A549 (cell line): Measurements from ENCODE around the gene MMP15. TPM values are rescaled to one million over a fixed set of nuclear protein-coding genes. Genes with fewer than 3 reads are reported as not detected.

Source experiments
- ATAC-seq, 2 experiments: fragments of 200-7000 bp in 1 of 2; fragments of >200 bp in 1 of 2; cut with Nextera tagmentation in 1 of 2; cut with Tn5 transposase in 1 of 2; 3 replicates each; pipeline versions ENCODE4 v1.8.0 to v1.9.1; 2018 to 2020; ENCODE audit warnings: mild to moderate bottlenecking in 1 of 2, moderate library complexity in 1 of 2
- CTCF ChIA-PET: fragments of 300-600 bp; sonication (Branson Sonifier 250); formaldehyde crosslinking; extraction: SDS; loops from one replicate; lab custom pipeline; 2021; ENCODE audit warnings: antibody characterized with exemption, inconsistent platforms; lab: Yijun Ruan, JAX
- POLR2A ChIA-PET: fragments of 350-600 bp; formaldehyde crosslinking; extraction: SDS; loops from one replicate; lab custom pipeline; 2021; ENCODE audit warnings: antibody characterized with exemption, inconsistent platforms; lab: Yijun Ruan, JAX
- DNase-seq, 2 experiments: peaks; one replicate each; pipeline versions ENCODE4 v3.0.0 to v3.0.0-alpha.2; 2011 to 2016; ENCODE audit warnings: low read depth in 1 of 2, low spot score in 1 of 2
- FAIRE-seq: peaks from 2 replicates; lab custom pipeline; 2011; peaks lifted over from hg19 to GRCh38; lab: Jason Lieb, UNC
- H3K27ac ChIP-seq, 2 experiments: fragments of >200 bp; sonication (Bioruptor Twin); formaldehyde crosslinking; 3 replicates each; pipeline ENCODE4 v1.5.1; 2016 to 2017
- H3K4me1 ChIP-seq: fragments of >200 bp; sonication (Bioruptor Twin); formaldehyde crosslinking; 3 replicates; pipeline ENCODE4 v1.6.1; 2016
- H3K4me2 ChIP-seq: fragments of >200 bp; sonication (Bioruptor Twin); formaldehyde crosslinking; 3 replicates; pipeline ENCODE4 v1.6.1; 2016
- H3K4me3 ChIP-seq: fragments of >200 bp; sonication (Bioruptor Twin); formaldehyde crosslinking; 3 replicates; pipeline ENCODE4 v1.5.1; 2016
- H3K9me3 ChIP-seq: fragments of >200 bp; sonication (Bioruptor Twin); formaldehyde crosslinking; 3 replicates; pipeline ENCODE4 v1.6.1; 2016
- CBX8 ChIP-seq: fragments of 200-600 bp; sonication (generic); IDR thresholded peaks from 2 replicates; pipeline ENCODE4 v1.6.1; 2016
- CHD2 ChIP-seq: fragments of 150-350 bp; IDR thresholded peaks from 2 replicates; pipeline ENCODE4 v1.6.1; 2014; ENCODE audit warnings: low read length; ENCODE audit not compliant: partially characterized antibody
- EHF ChIP-seq: fragments of 250-450 bp; sonication (Bioruptor Pico); IDR thresholded peaks from 2 replicates; pipeline ENCODE4 v1.5.0; 2020; ENCODE audit warnings: mild to moderate bottlenecking
- ESRRA ChIP-seq: fragments of 150-350 bp; IDR thresholded peaks from 2 replicates; pipeline ENCODE4 v1.6.1; 2014; ENCODE audit warnings: mild to moderate bottlenecking, low read length, borderline replicate concordance
- FOSB ChIP-seq: fragments of 250-450 bp; sonication (Bioruptor Pico); IDR thresholded peaks from 2 replicates; pipeline ENCODE4 v1.5.0; 2020; ENCODE audit warnings: mild to moderate bottlenecking, moderate library complexity
- FOSL2 ChIP-seq, 2 experiments: fragments of 450-650 bp in 1 of 2; fragments of >200 bp in 1 of 2; sonication (Bioruptor Twin) in 1 of 2; formaldehyde crosslinking; IDR thresholded peaks; 2 replicates each; pipeline versions ENCODE4 v1.5.0 to v1.6.1; 2016 to 2020; ENCODE audit warnings: mild to moderate bottlenecking in 1 of 2, moderate library complexity in 1 of 2
- HEYL ChIP-seq: fragments of 250-450 bp; sonication (Bioruptor Pico); IDR thresholded peaks from 2 replicates; pipeline ENCODE4 v1.8.0; 2021; ENCODE audit warnings: mild to moderate bottlenecking, moderate library complexity
- HMGXB4 ChIP-seq: fragments of 250-450 bp; sonication (Bioruptor Pico); IDR thresholded peaks from 2 replicates; pipeline ENCODE4 v1.5.0; 2021; ENCODE audit warnings: mild to moderate bottlenecking, moderate library complexity, borderline replicate concordance
- HOXB5 ChIP-seq: fragments of 250-450 bp; sonication (Bioruptor Pico); IDR thresholded peaks from 2 replicates; pipeline ENCODE4 v1.5.0; 2020; ENCODE audit warnings: mild to moderate bottlenecking, moderate library complexity
- MAZ ChIP-seq: fragments of 150-350 bp; IDR thresholded peaks from 2 replicates; pipeline ENCODE4 v1.6.1; 2014; ENCODE audit warnings: antibody characterized with exemption, low read depth, low read length, borderline replicate concordance
- NPAS2 ChIP-seq: fragments of 250-450 bp; sonication (Bioruptor Pico); IDR thresholded peaks from 2 replicates; pipeline ENCODE4 v1.8.0; 2022; ENCODE audit warnings: mild to moderate bottlenecking, moderate library complexity, borderline replicate concordance
- NR3C1 ChIP-seq: fragments of >200 bp; sonication (Bioruptor Twin); formaldehyde crosslinking; IDR thresholded peaks from 3 replicates; pipeline ENCODE4 v1.6.1; 2017
- PBX3 ChIP-seq: IDR thresholded peaks from 2 replicates; pipeline ENCODE4 v1.6.1; 2012
- POLR2A ChIP-seq: IDR thresholded peaks from 2 replicates; pipeline ENCODE4 v1.6.1; 2012; ENCODE audit warnings: mild to moderate bottlenecking, low read length
- POLR2AphosphoS2 ChIP-seq: conservative IDR thresholded peaks from 2 replicates; pipeline ENCODE4 v1.6.1; 2012; ENCODE audit warnings: low read length, improper control_type of control experiment, inconsistent platforms
- RCOR1 ChIP-seq: fragments of 150-350 bp; IDR thresholded peaks from 2 replicates; pipeline ENCODE4 v1.6.1; 2014; ENCODE audit warnings: antibody characterized with exemption, low read length, low read depth
- RNF2 ChIP-seq: fragments of 200-600 bp; sonication (generic); IDR thresholded peaks from 2 replicates; pipeline ENCODE4 v1.6.1; 2016; ENCODE audit warnings: low read depth, mild to moderate bottlenecking, antibody characterized with exemption, moderate library complexity, borderline replicate concordance
- TP53 ChIP-seq: fragments of 250-450 bp; sonication (Bioruptor Pico); IDR thresholded peaks from 2 replicates; pipeline ENCODE4 v1.5.0; 2021; ENCODE audit warnings: mild to moderate bottlenecking, moderate library complexity
- ZFP36 ChIP-seq: fragments of 450-650 bp; IDR thresholded peaks from 2 replicates; pipeline ENCODE4 v1.6.1; 2014; ENCODE audit warnings: borderline replicate concordance; ENCODE audit not compliant: partially characterized antibody
- WGBS: methylation state at CpG from one replicate; pipeline ENCODE4 v1.1.6; 2017; ENCODE audit errors: missing lambda C conversion rate; 5-methylcytosine and 5-hydroxymethylcytosine counted together
- polyA plus RNA-seq, 4 experiments: library from polyadenylated mRNA; depleted of rRNA in 3 of 4; stranded (reverse); fragments of >200 nt; fragmentation: RNase III in 1 of 4; extraction: RNeasy Plus Mini Kit Qiagen cat#74134 plus additional on column Dnase treatment in 1 of 4; gene quantifications; 2 replicates in 3 of 4; 3 replicates in 1 of 4; pipeline ENCODE4 v1.2.3, GENCODE V29; 2011 to 2017
- TF ChIP-seq, protein P1 (sequence below): fragments of >200 bp; sonication (Bioruptor Twin); formaldehyde crosslinking; IDR thresholded peaks from 3 replicates; pipeline ENCODE4 v1.5.1; 2016

MMP15 gene
- polyA plus RNA-seq, 2 of the 4 experiments (the other 2 are of a cell fraction): 4.3 to 11.2 TPM

DNA sequence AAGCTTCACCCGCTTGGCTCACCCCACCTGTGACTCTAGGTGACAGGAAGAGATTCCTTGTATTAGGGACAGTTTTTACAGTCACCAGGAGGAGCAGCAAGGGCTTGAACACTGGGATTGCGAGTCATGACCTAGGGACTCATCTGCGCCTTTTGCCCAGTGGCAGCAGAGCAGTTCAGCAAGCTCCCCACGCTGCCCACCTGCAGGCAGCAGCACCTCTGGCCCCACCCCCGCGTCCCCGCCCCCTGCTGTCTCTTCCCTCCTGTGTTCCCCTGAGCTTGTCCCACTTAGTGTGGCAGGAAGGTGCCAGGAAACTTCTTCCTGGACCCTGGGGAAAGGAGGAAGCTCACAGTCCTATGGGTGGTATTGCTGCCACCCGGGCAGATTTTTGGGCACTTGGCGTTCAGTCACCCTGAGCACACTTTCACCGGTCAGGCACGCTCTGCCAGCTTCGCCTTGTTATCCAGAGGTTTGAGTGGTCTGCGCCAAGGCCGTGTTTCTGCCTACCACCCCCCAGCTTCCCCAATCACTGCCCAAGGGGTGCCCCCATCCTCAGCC, 8.7 kb downstream of the MMP15 start:
- H3K27ac ChIP-seq: no peak overlapping the region
- no peak for FAIRE-seq
- POLR2A ChIA-PET: no interaction called here
- 79% methylated on average over 11 of the region's 14 CpGs for WGBS
- no peak overlapping the region for H3K4me2 ChIP-seq
- no peaks in the 10 kb centered on the region for H3K9me3 ChIP-seq
- H3K4me3 ChIP-seq: no peak overlapping the region
- no peak for DNase-seq
- TF ChIP-seq RNF2 (no peak), ESRRA (no peak), NR3C1 (no peak), POLR2AphosphoS2 (no peak)
- CTCF ChIA-PET: interaction anchor here (1.1 to 3.3 kb wide), 5 partner anchors 10 to 458 kb away, joined by 3 to 20 read pairs (median 4); no protein-coding TSS in a partner anchor
- peaks cover 5% of the 10 kb centered on the region; the same call in 2 of the 3 replicates for H3K4me1 ChIP-seq
- ATAC-seq: no peak

GRCh38 chr16:58034774-58035173, 9.2 kb downstream of the MMP15 start:
- ATAC-seq: no peak
- no peak for DNase-seq
- H3K9me3 ChIP-seq: no peaks in the 10 kb centered on the region
- FAIRE-seq: no peak
- 91% methylated on average over 10 of the region's 11 CpGs for WGBS
- no peak overlapping the region for H3K4me3 ChIP-seq
- CTCF ChIA-PET: interaction anchor here (1.1 to 3.3 kb wide), 3 partner anchors 11 to 87 kb away, joined by 3 to 20 read pairs (median 3); no protein-coding TSS in a partner anchor
- H3K4me1 ChIP-seq: peaks cover 5% of the 10 kb centered on the region; the same call in 2 of the 3 replicates
- H3K27ac ChIP-seq: no peak overlapping the region
- no peak overlapping the region for H3K4me2 ChIP-seq
- no peak for TF ChIP-seq FOSL2 (IDR thresholded peaks at IDR 0.05)
- TF ChIP-seq FOSL2 (CRISPR knock-in tag; IDR thresholded peaks at IDR 0.05): no peak
- no peak for TF ChIP-seq NPAS2 (CRISPR knock-in tag)
- TF ChIP-seq EHF: no peak
- TF ChIP-seq HEYL: no peak
- TF ChIP-seq MAZ: no peak
- no peak for TF ChIP-seq HMGXB4 (CRISPR knock-in tag)
- no peak for TF ChIP-seq NR3C1
- TF ChIP-seq TP53 (CRISPR knock-in tag): no peak
- no peak for TF ChIP-seq CHD2
- no peak for TF ChIP-seq RCOR1
- TF ChIP-seq FOSB (CRISPR knock-in tag): no peak
- no peak for TF ChIP-seq HOXB5 (CRISPR knock-in tag)
- no peak for TF ChIP-seq CBX8
- TF ChIP-seq POLR2A: no peak
- TF ChIP-seq PBX3: no peak
- TF ChIP-seq ZFP36: no peak
- TF ChIP-seq, protein P1, sequence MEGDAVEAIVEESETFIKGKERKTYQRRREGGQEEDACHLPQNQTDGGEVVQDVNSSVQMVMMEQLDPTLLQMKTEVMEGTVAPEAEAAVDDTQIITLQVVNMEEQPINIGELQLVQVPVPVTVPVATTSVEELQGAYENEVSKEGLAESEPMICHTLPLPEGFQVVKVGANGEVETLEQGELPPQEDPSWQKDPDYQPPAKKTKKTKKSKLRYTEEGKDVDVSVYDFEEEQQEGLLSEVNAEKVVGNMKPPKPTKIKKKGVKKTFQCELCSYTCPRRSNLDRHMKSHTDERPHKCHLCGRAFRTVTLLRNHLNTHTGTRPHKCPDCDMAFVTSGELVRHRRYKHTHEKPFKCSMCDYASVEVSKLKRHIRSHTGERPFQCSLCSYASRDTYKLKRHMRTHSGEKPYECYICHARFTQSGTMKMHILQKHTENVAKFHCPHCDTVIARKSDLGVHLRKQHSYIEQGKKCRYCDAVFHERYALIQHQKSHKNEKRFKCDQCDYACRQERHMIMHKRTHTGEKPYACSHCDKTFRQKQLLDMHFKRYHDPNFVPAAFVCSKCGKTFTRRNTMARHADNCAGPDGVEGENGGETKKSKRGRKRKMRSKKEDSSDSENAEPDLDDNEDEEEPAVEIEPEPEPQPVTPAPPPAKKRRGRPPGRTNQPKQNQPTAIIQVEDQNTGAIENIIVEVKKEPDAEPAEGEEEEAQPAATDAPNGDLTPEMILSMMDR: no peak
- POLR2A ChIA-PET: no interaction called here
